Thyroid gland (tissue), 4 donors: ENCODE data around the gene UGT1A7.

ENCODE experiments used
- POLR2A ChIP-seq, 2 donors: fragments of 450-650 bp; IDR thresholded peaks; one replicate each; pipeline ENCODE4 v1.6.1; 2017; ENCODE audit warnings: antibody characterized with exemption in 2 of 2, mild to moderate bottlenecking in 2 of 2, moderate library complexity in 1 of 2
- TF ChIP-seq, protein P1 (sequence below), 6 experiments: fragments of 200-600 bp in 3 of 6; fragments of 450-650 bp in 3 of 6; sonication (generic) in 3 of 6; IDR thresholded peaks; one replicate each; pipeline ENCODE4 v1.5.1; 2016 to 2019; ENCODE audit warnings: antibody characterized with exemption in 6 of 6, mild to moderate bottlenecking in 2 of 6, inconsistent platforms in 1 of 6, moderate library complexity in 1 of 6

DNA sequence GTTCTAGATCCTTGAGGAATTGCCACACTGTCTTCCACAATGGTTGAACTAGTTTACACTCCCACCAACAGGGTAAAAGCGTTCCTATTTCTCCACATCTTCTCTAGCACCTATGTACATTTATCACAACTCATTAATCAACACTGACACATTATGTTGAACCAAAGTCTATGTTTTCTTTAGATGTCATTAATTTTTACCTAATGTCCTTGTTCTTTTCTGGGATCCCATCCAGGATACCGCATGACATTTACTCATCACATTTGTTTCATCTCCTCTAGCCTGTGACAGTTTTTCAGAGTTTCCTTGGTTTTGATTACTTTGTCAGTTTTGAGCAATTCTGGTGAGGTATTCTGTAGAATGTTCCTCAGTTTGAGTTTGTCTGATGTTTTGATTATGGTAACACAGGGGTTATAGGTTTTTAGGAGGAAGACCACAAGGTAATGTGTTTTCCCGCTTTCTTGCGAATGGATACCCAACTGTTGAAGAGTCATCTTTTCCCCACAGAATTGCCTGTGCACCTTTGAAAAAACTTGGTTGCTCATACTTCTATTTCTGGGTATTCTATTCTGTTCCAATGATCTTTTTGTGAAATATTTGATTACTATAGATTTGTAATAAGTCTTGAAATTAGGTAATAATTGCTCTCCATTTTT lies 13.0 kb upstream of the UGT1A7 start:
- TF ChIP-seq, protein P1, sequence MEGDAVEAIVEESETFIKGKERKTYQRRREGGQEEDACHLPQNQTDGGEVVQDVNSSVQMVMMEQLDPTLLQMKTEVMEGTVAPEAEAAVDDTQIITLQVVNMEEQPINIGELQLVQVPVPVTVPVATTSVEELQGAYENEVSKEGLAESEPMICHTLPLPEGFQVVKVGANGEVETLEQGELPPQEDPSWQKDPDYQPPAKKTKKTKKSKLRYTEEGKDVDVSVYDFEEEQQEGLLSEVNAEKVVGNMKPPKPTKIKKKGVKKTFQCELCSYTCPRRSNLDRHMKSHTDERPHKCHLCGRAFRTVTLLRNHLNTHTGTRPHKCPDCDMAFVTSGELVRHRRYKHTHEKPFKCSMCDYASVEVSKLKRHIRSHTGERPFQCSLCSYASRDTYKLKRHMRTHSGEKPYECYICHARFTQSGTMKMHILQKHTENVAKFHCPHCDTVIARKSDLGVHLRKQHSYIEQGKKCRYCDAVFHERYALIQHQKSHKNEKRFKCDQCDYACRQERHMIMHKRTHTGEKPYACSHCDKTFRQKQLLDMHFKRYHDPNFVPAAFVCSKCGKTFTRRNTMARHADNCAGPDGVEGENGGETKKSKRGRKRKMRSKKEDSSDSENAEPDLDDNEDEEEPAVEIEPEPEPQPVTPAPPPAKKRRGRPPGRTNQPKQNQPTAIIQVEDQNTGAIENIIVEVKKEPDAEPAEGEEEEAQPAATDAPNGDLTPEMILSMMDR (IDR thresholded peaks at IDR 0.05), result no peak
- no peak for TF ChIP-seq POLR2A (IDR thresholded peaks at IDR 0.05)
